K562 (cell line): Measurements from ENCODE around the gene TANK. TPM values are rescaled to one million over a fixed set of nuclear protein-coding genes. Genes with fewer than 3 reads are reported as not detected.

Source experiments
- ASH1L ChIP-seq: fragments of 450-650 bp; IDR thresholded peaks from 2 replicates; pipeline ENCODE4 v1.6.1; 2018; ENCODE audit warnings: borderline replicate concordance, mild to moderate bottlenecking, low read depth; ENCODE audit not compliant: partially characterized antibody
- CBFB ChIP-seq: sonication (generic); formaldehyde crosslinking; IDR thresholded peaks from 2 replicates; pipeline ENCODE4 v1.4.0; 2020; ENCODE audit warnings: mild to moderate bottlenecking, missing genetic modification reagents
- EHMT2 ChIP-seq: fragments of 450-650 bp; IDR thresholded peaks from 2 replicates; pipeline ENCODE4 v1.6.1; 2018; ENCODE audit warnings: antibody characterized with exemption
- FOXP1 ChIP-seq: sonication (generic); formaldehyde crosslinking; IDR thresholded peaks from 2 replicates; pipeline ENCODE4 v1.8.0; 2022; ENCODE audit warnings: mild to moderate bottlenecking, missing genetic modification reagents
- HNRNPUL1 ChIP-seq: fragments of 200-400 bp; formaldehyde crosslinking; IDR thresholded peaks from 2 replicates; pipeline ENCODE4 v1.6.1; 2017; ENCODE audit warnings: low read length
- MGA ChIP-seq: fragments of 450-650 bp; IDR thresholded peaks from 2 replicates; pipeline ENCODE4 v1.6.1; 2016; ENCODE audit warnings: mild to moderate bottlenecking, moderate library complexity
- SFPQ ChIP-seq: fragments of 200-400 bp; formaldehyde crosslinking; IDR thresholded peaks from 2 replicates; pipeline ENCODE4 v1.6.1; 2017; ENCODE audit warnings: mild to moderate bottlenecking, low read depth, low read length, moderate library complexity
- SMARCA5 ChIP-seq: fragments of 450-650 bp; IDR thresholded peaks from 2 replicates; pipeline ENCODE4 v1.6.1; 2016
- ZNF239 ChIP-seq: fragments of 250-450 bp; sonication (Bioruptor Pico); IDR thresholded peaks from 2 replicates; pipeline ENCODE4 v1.4.0; 2020; ENCODE audit warnings: mild to moderate bottlenecking
- polyA plus RNA-seq, 8 experiments: library from polyadenylated mRNA; depleted of rRNA in 4 of 8; stranded (reverse) in 5 of 8; unstranded in 3 of 8; fragments of >200 nt; fragmentation: Nextera tagmentation in 2 of 8; fragmentation: Illumina TruSeq in 1 of 8; extraction: Ambion mirVana in 2 of 8; extraction: Trizol in 1 of 8; gene quantifications; 2 replicates each; pipeline versions ENCODE4 v1.2.1 to v1.2.3, GENCODE V29; 2011 to 2014; ENCODE audit warnings: inconsistent platforms in 1 of 8, missing spikeins in 1 of 8
- total RNA-seq, 7 experiments: library from RNA; depleted of rRNA in 6 of 7; stranded (reverse); fragments of >200 nt in 6 of 7; fragmentation: Illumina TruSeq in 2 of 7; extraction: Trizol in 2 of 7; gene quantifications; 2 replicates each; pipeline versions ENCODE4 v1.2.1 to v1.2.3, GENCODE V29; 2011 to 2021; ENCODE audit warnings: low replicate concordance in 1 of 7

TANK gene
- total and polyA plus RNA-seq, 9 of the 15 experiments (the other 6 are each of a cell fraction or from before 2014, with no cell fraction given): 43.0 to 91.5 (median 54.4) TPM

- peak; percentile 43 for TF ChIP-seq MGA
- no peak for TF ChIP-seq FOXP1 (CRISPR knock-in tag)
- no peak for TF ChIP-seq SFPQ
- TF ChIP-seq HNRNPUL1: no peak
- TF ChIP-seq SMARCA5: no peak
- TF ChIP-seq ASH1L: no peak
- TF ChIP-seq ZNF239: peak; percentile 60; the same call in 1 of the 2 replicates
- TF ChIP-seq EHMT2: peak; percentile 93
- TF ChIP-seq CBFB (CRISPR knock-in tag): no peak
These were observed 12.8 kb downstream of the TANK start (continued) for GRCh38 chr2:161172901-161173540.
